HG03565 (cell line): ENCODE measurements around the gene LIG1.

ENCODE experiments used
- ATAC-seq: cut with Tn5 transposase; IDR thresholded peaks from one replicate; pipeline ENCODE4 v1.9.1; 2021; ENCODE audit warnings: mild to moderate bottlenecking, moderate library complexity; ENCODE audit not compliant: unreplicated experiment

LIG1 gene

DNA sequence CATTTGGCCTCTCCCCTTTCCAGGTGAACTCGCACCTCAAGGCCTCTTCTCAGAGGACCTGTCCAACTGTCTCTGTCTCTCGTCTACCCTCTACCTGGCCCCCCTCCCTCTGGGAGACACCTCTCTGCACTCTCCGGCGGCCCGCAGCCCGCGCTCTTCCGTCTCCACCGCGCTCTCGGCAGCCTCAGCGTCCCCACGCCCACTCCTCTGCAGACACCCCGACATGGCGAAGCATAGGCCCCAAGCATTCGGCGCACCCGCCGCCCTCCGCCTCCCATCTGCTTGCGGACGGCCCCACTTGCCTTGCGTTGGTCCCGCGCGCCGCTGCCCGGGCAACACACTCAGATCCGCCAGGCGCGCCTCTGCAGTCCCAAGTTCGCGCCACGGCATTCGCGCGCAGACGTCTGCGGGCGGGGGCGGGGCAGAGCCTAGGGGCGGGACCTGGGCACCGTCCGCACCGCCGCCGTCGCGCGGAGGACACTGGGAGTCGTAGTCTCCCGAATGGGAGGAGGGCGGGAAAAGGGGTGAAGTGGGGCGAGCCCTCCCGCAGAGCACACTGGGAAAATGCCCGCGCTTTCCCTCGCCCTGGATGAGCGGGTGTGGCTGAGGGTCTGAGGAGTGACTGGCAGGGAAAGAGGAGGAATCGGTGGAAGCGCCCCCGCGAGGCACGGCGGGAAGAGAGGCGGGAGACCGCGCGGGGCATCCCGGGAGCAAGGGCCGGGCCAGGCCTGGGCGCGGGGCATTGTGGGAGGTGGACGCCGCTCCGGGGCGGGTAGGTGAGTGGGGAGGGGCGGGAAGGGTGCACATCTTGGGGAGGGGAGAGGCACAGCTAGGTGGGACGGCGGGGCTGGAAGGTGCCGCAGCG is at the start of gene LIG1, which contains the start of gene ZSWIM9:
Gene LIG1, minus strand, starts transcription at position 406 of the 865 bp plus-strand sequence. CDS start 4,778 bp downstream, outside the sequence.
Gene ZSWIM9, plus strand, starts transcription at position 742 of the 865 bp plus-strand sequence. CDS start 1,123 bp downstream, outside the sequence.
- peak; percentile 73 for ATAC-seq

DNA sequence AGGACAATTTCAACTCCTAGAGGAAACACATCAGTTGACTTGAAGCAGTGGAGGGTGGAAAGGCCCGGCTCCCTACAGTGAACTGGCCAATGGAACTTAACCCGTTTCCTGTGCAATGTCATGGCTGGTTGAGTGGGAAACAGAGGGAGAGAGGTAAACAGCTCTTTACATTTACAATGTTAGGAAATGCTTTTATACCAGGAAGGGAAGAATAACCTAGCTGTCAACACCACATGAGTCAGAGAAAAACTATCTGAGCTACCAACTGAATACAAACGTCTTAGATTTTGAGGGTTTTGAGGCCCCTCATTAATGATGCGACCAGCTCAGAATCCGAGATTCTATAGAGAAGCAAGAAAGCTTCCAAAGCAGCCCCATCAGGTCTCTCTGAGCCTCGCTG is 48.9 kb upstream of the LIG1 start:
- no peak for ATAC-seq

DNA sequence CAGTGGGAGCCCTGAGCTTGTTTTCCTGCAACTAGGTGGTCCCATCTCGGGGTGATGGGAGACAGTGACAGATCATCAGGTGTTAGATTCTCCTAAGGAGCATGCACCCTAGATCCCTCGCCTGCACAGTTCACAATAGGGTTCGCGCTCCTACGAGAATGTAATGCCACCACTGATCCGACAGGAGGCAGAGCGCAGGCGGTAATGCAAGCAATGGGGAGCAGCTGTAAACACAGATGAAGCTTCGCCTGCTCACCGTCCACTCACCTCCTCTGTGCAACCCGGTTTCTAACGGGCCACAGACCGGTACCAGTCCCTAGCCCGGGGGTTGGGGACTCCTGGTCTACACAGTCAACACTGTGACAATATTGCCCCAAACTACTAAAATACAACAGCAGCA is 46.8 kb upstream of the LIG1 start:
- no peak for ATAC-seq

- no peak for ATAC-seq
Measured at GRCh38 chr19:48213959-48214358, 43.8 kb upstream of the LIG1 start.

DNA sequence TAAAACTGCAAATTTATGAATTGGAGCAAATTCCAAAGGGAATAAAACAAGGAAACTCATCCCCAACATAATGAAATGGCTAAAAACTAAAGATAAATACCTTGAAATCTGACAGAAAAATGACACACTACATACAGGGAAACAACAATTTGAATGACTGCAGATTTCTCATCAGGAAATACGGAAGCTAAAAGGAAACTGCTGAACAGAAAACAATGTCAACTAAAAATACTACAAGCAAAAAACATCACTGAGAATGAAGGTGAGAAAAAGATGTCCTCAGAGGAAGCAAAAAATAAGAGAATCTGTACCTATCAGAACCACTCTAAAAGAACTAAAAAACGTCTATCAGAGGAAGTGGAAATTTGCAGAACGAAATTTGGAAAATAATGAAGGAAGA is 39.9 kb upstream of the LIG1 start:
- ATAC-seq, result no peak

DNA sequence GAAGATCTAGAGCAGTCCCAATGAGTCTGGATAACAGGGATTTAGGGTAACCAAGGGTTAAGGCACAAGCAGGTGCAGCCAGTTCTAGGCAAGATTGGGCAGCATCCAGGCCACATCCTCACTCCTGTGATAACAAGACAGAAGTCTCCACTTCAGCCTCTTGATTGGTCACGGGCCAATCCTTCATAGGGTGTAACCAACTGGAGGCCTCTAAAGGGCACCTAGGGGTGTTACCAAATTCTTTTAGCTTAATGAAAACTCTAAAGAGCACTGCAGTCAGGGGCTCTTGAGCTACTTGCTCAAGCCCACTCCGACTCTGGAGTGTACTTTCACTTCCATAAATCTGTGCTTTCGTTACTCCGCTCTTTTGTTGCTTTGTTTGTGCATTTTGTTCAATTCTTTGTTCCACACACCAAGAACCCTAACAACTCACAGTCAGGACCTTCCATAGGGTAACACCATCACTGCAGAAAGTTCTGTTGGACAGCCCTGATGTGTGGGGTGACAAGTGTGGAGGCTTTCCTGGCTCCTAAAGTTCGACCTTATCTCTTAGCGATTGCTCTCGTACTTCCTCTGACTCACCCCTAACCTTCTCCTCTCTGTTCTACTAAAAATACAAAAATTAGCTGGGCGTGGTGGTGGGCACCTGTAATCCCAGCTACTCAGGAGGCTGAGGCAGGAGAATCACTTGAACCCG is 36.4 kb upstream of the LIG1 start:
- no peak for ATAC-seq

- ATAC-seq, result peak; percentile 79
Measured at GRCh38 chr19:48203794-48204628, 33.9 kb upstream of the LIG1 start.

DNA sequence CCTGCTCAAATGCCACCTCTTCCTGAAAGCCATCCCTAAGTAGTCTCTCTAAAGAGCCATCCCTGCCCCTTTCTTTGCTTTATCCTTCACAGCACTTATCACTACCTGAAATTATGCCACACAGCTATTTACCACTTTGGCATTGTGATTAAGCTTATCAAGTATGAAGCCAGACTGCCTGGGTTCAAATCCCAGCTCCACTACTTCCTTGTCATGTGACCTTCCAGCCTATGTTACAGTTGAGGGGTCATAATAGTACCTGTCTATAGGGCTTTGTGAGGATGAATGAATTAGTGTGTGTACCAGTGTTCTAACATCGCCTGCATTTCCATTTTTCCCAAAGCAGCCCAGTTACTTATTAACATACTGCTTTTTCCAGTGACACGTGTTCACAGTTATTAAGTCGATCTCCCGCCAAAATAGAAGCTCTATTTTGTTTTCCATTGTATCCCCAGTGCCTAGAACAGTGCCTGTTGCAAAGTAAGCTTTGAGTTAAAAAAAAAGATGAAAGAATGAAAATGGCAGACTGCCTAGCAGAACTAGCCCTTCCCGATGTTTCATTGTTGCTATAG is 33.2 kb upstream of the LIG1 start:
- no peak for ATAC-seq

DNA sequence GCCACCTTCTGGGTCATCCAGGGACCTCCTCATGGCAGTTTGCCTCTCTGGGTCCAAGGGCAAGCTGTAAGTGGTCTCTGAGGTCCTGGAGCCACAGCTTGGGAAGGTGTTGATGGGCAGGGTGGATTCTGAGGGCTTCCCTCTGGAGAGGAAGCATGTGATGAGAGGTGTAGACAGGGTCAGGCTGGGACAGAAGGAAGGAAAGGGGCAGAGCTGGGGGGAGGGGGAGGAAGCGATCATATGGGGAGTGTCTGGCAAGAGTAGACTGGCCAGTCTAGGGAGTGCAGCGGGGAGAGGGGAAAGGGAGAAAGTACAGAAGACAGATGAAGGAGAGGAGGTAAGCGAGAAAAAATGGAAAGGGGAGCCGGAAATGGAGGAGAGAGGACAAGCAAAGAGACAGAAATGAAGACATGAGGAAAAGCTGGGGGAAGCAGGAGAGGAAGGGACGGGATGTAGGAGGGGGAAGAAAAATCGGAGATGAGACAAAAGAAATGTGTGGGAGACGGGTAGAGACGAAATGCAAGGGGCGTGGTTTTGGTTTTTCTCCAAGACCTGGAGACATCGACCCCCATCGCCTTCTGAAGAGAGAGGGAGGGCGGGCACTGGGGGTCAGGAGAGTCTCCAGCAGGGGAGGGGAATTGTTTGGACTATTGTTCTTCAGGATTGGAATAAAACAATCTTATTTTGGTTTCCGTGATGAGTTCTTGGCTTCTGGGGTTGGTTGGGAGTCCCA is 27.0 kb upstream of the LIG1 start:
- ATAC-seq, result no peak

DNA sequence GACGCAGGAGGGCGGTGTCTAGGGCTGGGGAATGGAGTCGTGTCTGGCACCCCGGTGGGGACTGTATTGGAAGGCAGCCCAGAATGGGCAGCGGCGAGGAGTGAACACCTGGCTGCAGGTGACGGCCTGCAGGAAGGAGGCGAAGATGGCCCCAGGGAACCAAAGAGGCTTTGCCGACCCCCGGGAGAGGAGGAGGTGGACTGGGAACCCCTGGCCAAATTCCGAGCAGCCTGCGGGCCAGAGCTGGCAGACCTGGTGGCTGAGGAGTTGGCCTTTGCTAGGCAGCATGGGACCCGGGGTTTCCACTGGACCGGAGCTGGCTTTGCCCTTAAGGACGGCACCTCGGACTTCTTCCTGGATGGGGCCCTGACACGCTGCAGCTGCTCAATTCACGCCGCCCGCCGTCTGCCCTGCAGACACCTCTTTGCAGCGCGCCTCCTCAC is 26.2 kb upstream of the LIG1 start:
- no peak for ATAC-seq

- ATAC-seq, result no peak
Measured at GRCh38 chr19:48194844-48195830, 25.0 kb upstream of the LIG1 start.

DNA sequence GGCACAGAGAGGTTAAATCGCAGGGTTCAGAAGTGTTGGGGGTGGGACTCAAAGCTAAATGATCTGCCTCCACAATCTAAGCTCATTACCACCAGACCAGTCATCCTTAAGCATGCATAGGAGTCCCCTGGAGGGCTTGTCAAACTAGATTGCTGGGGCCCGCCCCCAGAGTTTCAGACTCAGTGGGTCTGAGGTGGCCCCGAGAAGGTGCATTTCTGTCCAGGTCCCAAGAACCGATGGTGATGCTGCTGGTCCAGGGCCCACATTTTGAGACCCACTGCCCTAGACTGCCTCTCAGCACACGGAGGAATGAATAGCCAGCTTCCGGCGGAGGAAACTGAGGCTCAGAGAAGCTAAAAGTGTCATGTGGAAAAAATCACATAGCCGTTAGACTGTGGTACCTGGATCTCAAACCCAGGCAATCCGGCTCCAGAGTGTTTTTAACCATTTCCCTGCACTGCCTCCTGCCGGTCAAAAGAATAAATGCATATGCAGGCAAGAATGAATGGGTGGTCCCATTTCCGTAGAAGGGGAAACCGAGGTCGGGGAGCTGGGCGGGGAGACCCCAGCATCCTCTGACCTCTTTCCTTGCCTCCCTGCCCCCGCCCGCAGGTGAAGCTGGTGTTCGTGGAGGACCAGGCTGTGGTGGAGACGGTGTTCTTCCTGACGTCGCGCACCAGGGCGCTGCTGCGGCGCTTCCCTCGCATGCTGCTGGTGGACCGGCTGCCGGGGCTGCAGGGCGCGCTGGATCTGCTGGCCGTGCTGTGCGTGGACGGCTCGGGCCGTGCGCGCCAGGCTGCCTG is 24.1 kb upstream of the LIG1 start:
- no peak for ATAC-seq

DNA sequence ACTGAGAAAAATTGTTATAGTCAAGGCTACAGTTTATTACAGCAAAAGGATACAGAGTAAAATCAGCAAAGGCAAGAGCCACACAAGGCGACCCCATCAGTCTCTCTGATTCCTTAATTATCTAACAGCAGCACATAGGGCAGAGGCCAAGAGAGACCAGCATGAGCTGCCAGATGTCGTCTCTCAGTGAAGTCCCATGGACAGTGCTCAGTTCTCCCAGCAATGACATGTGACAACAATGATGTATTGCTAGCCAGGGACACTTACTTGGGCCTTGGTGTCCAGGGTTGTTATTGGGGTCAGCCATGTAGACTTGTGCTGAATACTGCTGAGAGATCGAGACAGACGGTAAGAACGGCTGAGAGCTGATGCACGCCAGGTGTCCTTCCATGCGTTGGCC is 22.6 kb upstream of the LIG1 start:
- no peak for ATAC-seq

GRCh38 chr19:48190885-48191284 is 20.7 kb upstream of the LIG1 start:
- ATAC-seq, result no peak

DNA sequence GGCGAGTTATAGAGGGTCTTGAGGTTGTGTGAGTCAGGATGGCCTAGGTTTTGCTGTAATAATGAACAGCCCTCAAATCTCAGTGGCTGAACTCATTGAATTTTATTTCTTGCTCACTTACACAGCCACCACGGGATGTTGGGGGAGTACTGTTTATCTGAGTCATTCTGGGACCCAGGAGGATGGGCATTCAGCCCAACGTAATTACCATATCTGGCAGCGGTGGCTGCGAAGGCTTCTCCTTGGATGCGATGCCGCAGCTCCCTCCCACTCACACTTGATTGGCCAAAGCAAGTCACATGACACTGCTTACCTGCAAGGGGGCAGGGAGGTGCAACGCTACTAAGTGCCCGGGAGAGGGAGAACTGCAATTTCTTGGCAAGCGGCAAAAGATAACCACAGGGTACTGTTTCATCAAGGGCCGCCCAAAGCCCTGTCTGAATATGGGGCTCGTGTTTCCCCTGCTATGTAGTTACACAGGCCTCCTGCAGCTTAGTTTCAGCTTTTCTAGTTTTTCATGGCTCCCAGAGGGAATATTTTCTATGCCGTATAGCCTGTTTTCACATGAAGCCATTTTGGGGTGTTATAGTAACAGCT is 20.2 kb upstream of the LIG1 start:
- ATAC-seq, result no peak

GRCh38 chr19:48186541-48186991 is 16.4 kb upstream of the LIG1 start:
- no peak for ATAC-seq

- ATAC-seq, result no peak
Measured at GRCh38 chr19:48186015-48186414, 15.9 kb upstream of the LIG1 start.

DNA sequence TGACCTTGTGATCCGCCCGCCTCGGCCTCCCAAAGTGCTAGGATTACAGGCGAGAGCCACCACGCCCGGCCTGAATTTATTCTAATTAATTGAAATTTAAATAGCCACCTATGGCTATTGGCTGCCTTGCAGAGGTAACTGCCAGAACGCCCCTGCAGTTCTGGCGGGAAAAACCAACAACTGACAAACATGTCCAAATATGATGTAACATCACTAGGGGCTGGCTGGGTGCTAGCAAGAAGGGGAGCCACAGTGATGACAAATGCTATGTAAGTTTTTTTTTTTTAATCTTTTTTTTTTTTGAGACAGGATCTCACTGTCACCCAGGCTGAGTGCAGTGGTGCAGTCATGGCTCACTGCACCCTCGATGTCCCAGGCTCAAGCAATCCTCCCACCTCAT is 13.2 kb upstream of the LIG1 start:
- ATAC-seq, result no peak
